H1 (cell line): ENCODE data around the gene FXYD3.

ENCODE experiments used
- BCL11A ChIP-seq, 2 experiments: IDR thresholded peaks; one replicate each; pipeline ENCODE4 v1.6.1; 2011; ENCODE audit warnings: low read depth in 2 of 2, low read length in 2 of 2, mild to moderate bottlenecking in 2 of 2
- CTCF ChIP-seq, 3 experiments: IDR thresholded peaks; 1 replicate in 2 of 3; 2 replicates in 1 of 3; pipeline versions ENCODE4 v1.5.1 to v1.6.1; 2011; ENCODE audit warnings: low read length in 3 of 3, mild to moderate bottlenecking in 3 of 3, inconsistent platforms in 2 of 3, low read depth in 1 of 3, moderate library complexity in 1 of 3; ENCODE audit not compliant: insufficient read depth in 1 of 3; ENCODE audit errors: control extremely low read depth in 1 of 3
- EP300 ChIP-seq, 2 experiments: IDR thresholded peaks; 1 replicate in 1 of 2; 2 replicates in 1 of 2; pipeline ENCODE4 v1.6.1; 2011 to 2012; ENCODE audit warnings: low read depth in 2 of 2, low read length in 2 of 2, mild to moderate bottlenecking in 2 of 2, borderline replicate concordance in 1 of 2, inconsistent platforms in 1 of 2, moderate library complexity in 1 of 2
- EZH2 ChIP-seq: fragments of 200-600 bp; sonication (generic); IDR thresholded peaks from 2 replicates; pipeline ENCODE4 v1.7.1; 2012; ENCODE audit warnings: low read depth, mild to moderate bottlenecking, moderate library complexity, low read length, inconsistent platforms; ENCODE audit not compliant: severe bottlenecking
- POLR2A ChIP-seq, 2 experiments: IDR thresholded peaks; 1 replicate in 1 of 2; 2 replicates in 1 of 2; pipeline ENCODE4 v1.6.1; 2011; ENCODE audit warnings: low read depth in 2 of 2, low read length in 2 of 2, mild to moderate bottlenecking in 2 of 2; ENCODE audit errors: control extremely low read depth in 1 of 2
- RFX5 ChIP-seq: IDR thresholded peaks from 2 replicates; pipeline ENCODE4 v1.6.1; 2011; ENCODE audit warnings: low read depth, low read length, improper control_type of control experiment, borderline replicate concordance
- SUZ12 ChIP-seq: fragments of 200-600 bp; sonication (generic); IDR thresholded peaks from 2 replicates; pipeline ENCODE4 v1.6.1; 2012; ENCODE audit warnings: mild to moderate bottlenecking, inconsistent platforms, low read length, moderate library complexity, mixed read lengths

GRCh38 chr19:35094656-35095055, 21.0 kb upstream of the FXYD3 start:
- no peak for TF ChIP-seq BCL11A (IDR thresholded peaks at IDR 0.05; ENCODE audit: low read depth in 2 of 2, low read length in 2 of 2)
- TF ChIP-seq CTCF (IDR thresholded peaks at IDR 0.05; ENCODE audit: control extremely low read depth in 1 of 3, insufficient read depth in 1 of 3, low read depth in 1 of 3, low read length in 3 of 3): no peak
- TF ChIP-seq SUZ12: no peak
- no peak for TF ChIP-seq POLR2A (IDR thresholded peaks at IDR 0.05; ENCODE audit: control extremely low read depth in 1 of 2, low read depth in 2 of 2, low read length in 2 of 2)
- no peak for TF ChIP-seq EZH2
- TF ChIP-seq RFX5: no peak
- TF ChIP-seq EP300 (IDR thresholded peaks at IDR 0.05; ENCODE audit: borderline replicate concordance in 1 of 2, low read depth in 2 of 2, low read length in 2 of 2): no peak
